SH-SY5Y (cell line): ENCODE measurements around the gene LDHA.

ENCODE experiments used
- GATA2 ChIP-seq: IDR thresholded peaks from 2 replicates; pipeline ENCODE4 v1.6.1; 2011; ENCODE audit warnings: mild to moderate bottlenecking, low read depth, low read length
- GATA3 ChIP-seq: IDR thresholded peaks from 2 replicates; pipeline ENCODE4 v1.6.1; 2011; ENCODE audit warnings: low read depth, mild to moderate bottlenecking, low read length, moderate library complexity

DNA sequence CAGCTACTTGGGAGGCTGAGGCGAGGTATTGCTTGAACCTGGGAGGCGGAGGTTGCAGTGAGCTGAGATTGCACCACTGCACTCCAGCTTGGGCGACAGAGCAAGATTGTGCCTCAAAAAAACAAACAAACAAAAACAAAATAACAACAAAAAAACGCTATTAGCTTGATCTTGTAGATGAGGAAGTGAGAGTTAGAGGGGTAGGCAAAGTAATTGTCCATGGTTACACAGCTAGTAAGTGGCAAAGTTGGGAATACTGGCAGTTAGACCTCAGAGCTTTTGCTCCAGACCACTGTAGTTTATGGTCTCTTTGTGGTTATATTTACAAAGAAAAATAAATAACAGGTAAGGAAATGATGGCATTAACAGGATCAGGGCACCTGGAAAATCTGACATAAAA lies 32.9 kb downstream of the LDHA start:
- TF ChIP-seq GATA2 (no peak), GATA3 (no peak)
